Testis (tissue), 3 donors: ENCODE measurements around the gene MAGEA1. TPM values are rescaled to one million over a fixed set of nuclear protein-coding genes. Genes with fewer than 3 reads are reported as not detected.

Source experiments
- DNase-seq: peaks from one replicate; pipeline ENCODE4 v3.0.0-alpha.2; 2019
- H3K27ac ChIP-seq, 2 donors: fragments of 200-600 bp; sonication (generic); one replicate each; pipeline ENCODE4 v1.5.1; 2019
- H3K27me3 ChIP-seq: fragments of 200-600 bp; sonication (generic); one replicate; pipeline ENCODE4 v1.5.1; 2019
- H3K36me3 ChIP-seq: fragments of 200-600 bp; sonication (generic); one replicate; pipeline ENCODE4 v1.5.1; 2017; ENCODE audit warnings: low read depth; ENCODE audit errors: missing control alignments
- H3K4me1 ChIP-seq: fragments of 200-600 bp; sonication (generic); one replicate; pipeline ENCODE4 v1.5.1; 2019
- H3K4me3 ChIP-seq, 2 donors: fragments of 200-600 bp; sonication (generic); one replicate each; pipeline ENCODE4 v1.5.1; 2017 to 2019
- H3K9me3 ChIP-seq: fragments of 200-600 bp; sonication (generic); one replicate; pipeline ENCODE4 v1.5.1; 2017
- POLR2A ChIP-seq: fragments of 450-650 bp; IDR thresholded peaks from one replicate; pipeline ENCODE4 v1.6.1; 2017; ENCODE audit warnings: antibody characterized with exemption, mild to moderate bottlenecking, moderate library complexity
- WGBS, 2 donors: methylation state at CpG; one replicate each; pipeline ENCODE4 v1.1.5; 2018; 5-methylcytosine and 5-hydroxymethylcytosine counted together
- intact Hi-C: fragments of 100-400 bp; cut with DNase I; formaldehyde crosslinking; loops from one replicate; pipeline ENCODE4 v1.15.1; 2023; ENCODE audit warnings: low total_unique reads
- polyA plus RNA-seq: library from polyadenylated mRNA; stranded (reverse); fragments of 350-450 nt; fragmentation: Illumina TruSeq; extraction: RNeasy Lipid Tissue Mini Kit (QIAGEN cat#74804); gene quantifications from one replicate; pipeline ENCODE4 v1.2.3, GENCODE V29; 2014; ENCODE audit warnings: low read depth, low replicate concordance; ENCODE audit not compliant: insufficient read depth
- total RNA-seq, 2 donors: library from RNA; depleted of rRNA; stranded (reverse); fragments of >200 nt; gene quantifications; one replicate each; pipeline ENCODE4 v1.2.3, GENCODE V29; 2016
- TF ChIP-seq, protein P1 (sequence below), 3 experiments: fragments of 450-650 bp in 2 of 3; fragments of 200-600 bp in 1 of 3; sonication (generic) in 1 of 3; IDR thresholded peaks; one replicate each; pipeline ENCODE4 v1.5.1; 2016 to 2019; ENCODE audit warnings: antibody characterized with exemption in 3 of 3, mild to moderate bottlenecking in 2 of 3, moderate library complexity in 1 of 3

The MAGEA1 gene
- total and polyA plus RNA-seq, 3 donors from 2014 or later, result 8.3 to 8.9 (median 8.5) TPM

DNA sequence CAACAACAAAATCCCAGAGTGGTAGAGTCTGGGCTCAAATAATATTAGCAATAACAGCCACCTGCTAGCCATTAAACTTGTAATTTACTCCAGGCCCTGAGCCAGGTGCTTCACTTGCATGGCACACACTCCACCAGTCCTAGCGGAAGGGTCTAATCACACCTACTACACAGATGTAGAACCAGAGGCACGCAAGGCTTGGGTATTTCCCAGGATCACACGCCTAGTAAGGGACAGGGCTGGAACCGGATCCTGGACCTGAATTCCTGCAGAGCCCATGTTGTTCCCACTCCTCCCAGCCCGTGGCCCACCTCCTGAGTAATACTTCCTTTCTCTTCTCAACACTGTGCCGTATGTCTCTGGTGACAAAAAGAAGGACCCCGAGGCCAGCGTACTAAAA is 5.7 kb downstream of the MAGEA1 start:
- no peaks in the 10 kb centered on the region for H3K9me3 ChIP-seq
- H3K4me3 ChIP-seq, result no peak overlapping the region
- H3K27ac ChIP-seq, result no peak overlapping the region
- H3K4me1 ChIP-seq, result no peaks in the 10 kb centered on the region
- 66 to 96% methylated on average over 2 to 8 of the region's 8 CpGs for WGBS, 2 donors
- no peak for DNase-seq
- H3K36me3 ChIP-seq, result no peaks in the 10 kb centered on the region
- intact Hi-C loops, result no loop called here
- H3K27me3 ChIP-seq, result no peaks in the 10 kb centered on the region
- TF ChIP-seq, protein P1, sequence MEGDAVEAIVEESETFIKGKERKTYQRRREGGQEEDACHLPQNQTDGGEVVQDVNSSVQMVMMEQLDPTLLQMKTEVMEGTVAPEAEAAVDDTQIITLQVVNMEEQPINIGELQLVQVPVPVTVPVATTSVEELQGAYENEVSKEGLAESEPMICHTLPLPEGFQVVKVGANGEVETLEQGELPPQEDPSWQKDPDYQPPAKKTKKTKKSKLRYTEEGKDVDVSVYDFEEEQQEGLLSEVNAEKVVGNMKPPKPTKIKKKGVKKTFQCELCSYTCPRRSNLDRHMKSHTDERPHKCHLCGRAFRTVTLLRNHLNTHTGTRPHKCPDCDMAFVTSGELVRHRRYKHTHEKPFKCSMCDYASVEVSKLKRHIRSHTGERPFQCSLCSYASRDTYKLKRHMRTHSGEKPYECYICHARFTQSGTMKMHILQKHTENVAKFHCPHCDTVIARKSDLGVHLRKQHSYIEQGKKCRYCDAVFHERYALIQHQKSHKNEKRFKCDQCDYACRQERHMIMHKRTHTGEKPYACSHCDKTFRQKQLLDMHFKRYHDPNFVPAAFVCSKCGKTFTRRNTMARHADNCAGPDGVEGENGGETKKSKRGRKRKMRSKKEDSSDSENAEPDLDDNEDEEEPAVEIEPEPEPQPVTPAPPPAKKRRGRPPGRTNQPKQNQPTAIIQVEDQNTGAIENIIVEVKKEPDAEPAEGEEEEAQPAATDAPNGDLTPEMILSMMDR (IDR thresholded peaks at IDR 0.05), result no peak
- TF ChIP-seq POLR2A, result no peak

DNA sequence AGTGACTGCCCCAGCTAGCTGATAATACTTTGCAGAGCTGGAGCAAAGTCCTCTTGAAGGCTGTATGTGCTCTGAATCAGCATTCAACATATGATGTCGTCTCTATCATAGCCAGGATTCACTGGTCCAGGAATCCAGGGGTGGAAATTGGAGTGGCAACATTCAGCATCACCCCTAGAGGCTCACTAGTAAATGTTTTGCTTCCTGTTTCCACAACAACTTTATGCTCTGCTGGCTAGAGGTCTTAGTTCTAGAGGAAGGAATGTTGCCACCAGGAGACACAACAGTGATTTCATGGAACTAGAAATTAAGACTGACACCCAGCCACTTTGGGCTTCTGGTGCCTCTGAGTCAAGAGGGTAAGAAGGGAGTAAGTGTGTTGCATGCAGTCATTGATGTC is 11.3 kb downstream of the MAGEA1 start:
- Histone ChIP-seq H3K27me3 (no peaks in the 10 kb centered on the region), H3K36me3 (no peaks in the 10 kb centered on the region), H3K4me3 (no peak overlapping the region), H3K4me1 (no peaks in the 10 kb centered on the region), H3K27ac (no peak overlapping the region), H3K9me3 (no peaks in the 10 kb centered on the region)
- WGBS, 2 donors, result 44 to 83% methylated on average over 1 of the region's 1 CpG
- no peak for DNase-seq
- no peak for TF ChIP-seq POLR2A
- TF ChIP-seq, protein P1 (IDR thresholded peaks at IDR 0.05), result no peak
- intact Hi-C loops, result no loop called here

DNA sequence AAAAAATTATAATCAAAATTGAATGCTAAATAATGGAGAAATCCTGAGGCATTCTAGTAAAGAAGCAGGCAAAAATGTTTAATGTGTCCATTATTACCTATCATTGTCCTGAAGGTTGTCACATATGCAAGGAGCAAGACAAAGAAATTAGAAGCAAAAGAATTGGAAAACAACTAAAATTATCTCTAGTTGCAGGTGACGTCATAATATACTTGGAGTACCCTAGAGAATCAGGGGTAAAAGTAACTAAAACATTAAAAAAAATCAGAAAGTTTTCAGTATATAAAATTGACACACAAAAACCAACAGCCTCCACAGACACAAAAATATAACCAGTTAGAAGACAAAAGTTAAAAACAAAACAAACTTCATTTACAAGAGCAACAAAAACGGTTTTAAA is 21.4 kb downstream of the MAGEA1 start:
- 59 to 76% methylated on average over 2 of the region's 2 CpGs for WGBS, 2 donors
- no peak for TF ChIP-seq POLR2A
- TF ChIP-seq, protein P1 (IDR thresholded peaks at IDR 0.05), result no peak
- Histone ChIP-seq H3K36me3 (no peaks in the 10 kb centered on the region), H3K27me3 (no peaks in the 10 kb centered on the region), H3K4me1 (no peaks in the 10 kb centered on the region), H3K9me3 (no peaks in the 10 kb centered on the region), H3K4me3 (no peak overlapping the region), H3K27ac (no peak overlapping the region)
- intact Hi-C loops, result no loop called here
- DNase-seq, result no peak

DNA sequence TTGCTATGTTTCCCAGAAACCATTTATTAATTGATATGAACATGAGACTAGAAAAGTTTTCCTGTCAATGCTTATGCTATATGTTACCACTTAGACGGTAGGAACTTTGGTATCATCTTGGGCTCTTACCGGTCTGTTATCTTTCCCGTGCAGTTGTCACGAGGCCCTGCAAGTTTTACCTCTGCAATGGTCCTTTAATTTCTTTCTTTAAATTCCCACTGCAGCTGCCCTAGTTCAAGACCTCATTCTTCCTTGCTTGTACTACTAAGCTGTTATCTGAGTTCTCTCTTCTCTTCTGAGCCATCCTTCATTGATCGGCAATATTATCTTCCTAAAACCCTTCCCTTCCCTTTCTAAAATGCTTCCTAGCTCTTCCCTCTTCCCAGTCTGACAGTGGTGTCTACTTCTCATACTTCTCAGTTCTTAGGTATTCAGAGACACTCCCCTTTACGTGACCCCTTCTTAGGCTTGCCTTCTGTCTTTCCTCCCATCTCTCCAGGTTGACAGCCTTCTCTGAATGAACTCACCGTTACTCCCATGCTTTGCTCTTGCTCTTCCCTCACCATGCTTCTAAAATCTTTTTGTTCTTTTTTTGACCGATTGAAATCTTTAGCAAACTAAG is 27.5 kb downstream of the MAGEA1 start:
- no peaks in the 10 kb centered on the region for H3K9me3 ChIP-seq
- no peaks in the 10 kb centered on the region for H3K27me3 ChIP-seq
- intact Hi-C loops, result no loop called here
- H3K36me3 ChIP-seq, result no peaks in the 10 kb centered on the region
- no peak overlapping the region for H3K4me3 ChIP-seq
- no peak for TF ChIP-seq POLR2A
- TF ChIP-seq, protein P1 (IDR thresholded peaks at IDR 0.05), result no peak
- 89 to 91% methylated on average over 8 of the region's 8 CpGs for WGBS, 2 donors
- no peaks in the 10 kb centered on the region for H3K4me1 ChIP-seq
- no peak overlapping the region for H3K27ac ChIP-seq
- DNase-seq, result no peak

DNA sequence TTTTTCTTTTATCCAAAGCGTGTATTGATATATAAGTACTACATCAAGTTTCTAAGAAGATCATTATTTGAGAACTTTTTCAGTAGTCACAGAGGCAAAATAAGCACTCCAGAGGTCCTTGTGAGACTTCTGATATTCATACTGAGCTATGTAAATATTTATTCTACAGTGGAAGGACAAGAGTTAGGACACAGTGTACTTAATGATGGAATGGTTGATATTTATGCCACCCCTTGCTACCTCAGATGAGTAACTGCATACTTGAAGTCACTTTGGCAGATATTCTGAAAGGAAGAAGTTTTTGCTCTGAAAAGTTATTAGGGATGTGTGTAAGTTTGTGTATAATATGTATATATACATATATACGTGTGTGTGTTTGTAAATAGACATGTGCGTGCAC is 30.3 kb downstream of the MAGEA1 start:
- Histone ChIP-seq H3K9me3 (no peaks in the 10 kb centered on the region), H3K4me1 (no peaks in the 10 kb centered on the region), H3K4me3 (no peak overlapping the region), H3K36me3 (no peaks in the 10 kb centered on the region), H3K27me3 (no peaks in the 10 kb centered on the region), H3K27ac (no peak overlapping the region)
- TF ChIP-seq, protein P1 (IDR thresholded peaks at IDR 0.05), result no peak
- DNase-seq, result no peak
- intact Hi-C loops, result no loop called here
- WGBS, 2 donors, result 82 to 85% methylated on average over 3 of the region's 3 CpGs
